GM18505 (cell line): Measurements from ENCODE around the gene SMIM1.

ENCODE experiments used
- ATAC-seq: cut with Tn5 transposase; IDR thresholded peaks from one replicate; pipeline ENCODE4 v1.9.1; 2021; ENCODE audit not compliant: unreplicated experiment
- POLR2A ChIP-seq: IDR thresholded peaks from 4 replicates; pipeline ENCODE4 v1.6.1; 2011; ENCODE audit warnings: borderline replicate concordance; ENCODE audit not compliant: insufficient read depth, insufficient read length; ENCODE audit errors: extremely low read depth

SMIM1 gene

GRCh38 chr1:3753656-3754454, 18.7 kb upstream of the SMIM1 start:
- TF ChIP-seq POLR2A = no peak
- no peak for ATAC-seq

- no peak for TF ChIP-seq POLR2A
- ATAC-seq = no peak
These were observed 16.2 kb upstream of the SMIM1 start for GRCh38 chr1:3756394-3756793.

GRCh38 chr1:3759164-3759563, 13.4 kb upstream of the SMIM1 start:
- no peak for TF ChIP-seq POLR2A

GRCh38 chr1:3759796-3760195, 12.8 kb upstream of the SMIM1 start:
- no peak for TF ChIP-seq POLR2A
- no peak for ATAC-seq

More at GRCh38 chr1:3759164-3759563, 13.4 kb upstream of the SMIM1 start:
- no peak for ATAC-seq

GRCh38 chr1:3761296-3762010, 11.1 kb upstream of the SMIM1 start:
- ATAC-seq = no peak
- TF ChIP-seq POLR2A = no peak

- ATAC-seq = no peak
- no peak for TF ChIP-seq POLR2A
These were observed 10.2 kb upstream of the SMIM1 start for GRCh38 chr1:3762151-3762872.

GRCh38 chr1:3762873-3763228, 9.7 kb upstream of the SMIM1 start:
- TF ChIP-seq POLR2A = no peak
- ATAC-seq = no peak

- no peak for TF ChIP-seq POLR2A
- ATAC-seq = no peak
These were observed 9.0 kb upstream of the SMIM1 start for GRCh38 chr1:3763351-3764125.

GRCh38 chr1:3767328-3767925, 5.1 kb upstream of the SMIM1 start:
- no peak for TF ChIP-seq POLR2A
- ATAC-seq = no peak

- no peak for TF ChIP-seq POLR2A
These were observed 3.6 kb upstream of the SMIM1 start for GRCh38 chr1:3768811-3769390.

GRCh38 chr1:3770047-3770765, 2.3 kb upstream of the SMIM1 start:
- TF ChIP-seq POLR2A = no peak
- no peak for ATAC-seq

More at GRCh38 chr1:3768811-3769390, 3.6 kb upstream of the SMIM1 start:
- ATAC-seq = no peak
